ENCODE data around the gene YPEL4. TPM values are rescaled to one million over a fixed set of nuclear protein-coding genes. Genes with fewer than 3 reads are reported as not detected.

Gene YPEL4
- total RNA-seq, 1 donor from 2014 or later: 0.09 TPM

- Histone ChIP-seq H3K79me2 (ENCODE audit: insufficient read depth, low read length) (peaks cover 40% of the 10 kb centered on the region), H3K27ac (ENCODE audit: low read depth, low read length) (peak overlapping the region; percentile 90), H4K20me1 (ENCODE audit: insufficient read depth, low read length) (peaks cover 51% of the 10 kb centered on the region), H3K4me3 (ENCODE audit: insufficient read depth, low read depth, low read length) (peak overlapping the region; percentile 94), H3K4me2 (ENCODE audit: low read length) (peak overlapping the region; percentile 100), H2AFZ (ENCODE audit: low read depth, low read length) (no peak overlapping the region), H3K36me3 (ENCODE audit: insufficient read depth, low read length) (no peaks in the 10 kb centered on the region), H3K4me1 (ENCODE audit: insufficient read depth, low read length) (peaks cover 23% of the 10 kb centered on the region), H3K9ac (ENCODE audit: low read length) (peak overlapping the region; percentile 93), H3K9me3 (ENCODE audit: insufficient read depth, low read depth, low read length) (no peaks in the 10 kb centered on the region), H3K27me3 (ENCODE audit: insufficient read depth, low read length) (peaks cover 5% of the 10 kb centered on the region)
- H3K36me3 Mint-ChIP-seq (ENCODE audit: low read depth, unreplicated experiment): no peaks in the 10 kb centered on the region
- H3K4me1 Mint-ChIP-seq (ENCODE audit: low read depth, unreplicated experiment): peaks cover 29% of the 10 kb centered on the region
- peak overlapping the region; percentile 95 for H3K4me3 Mint-ChIP-seq (ENCODE audit: unreplicated experiment)
- FAIRE-seq: no peak
- no peaks in the 10 kb centered on the region for H3K9me3 Mint-ChIP-seq (ENCODE audit: unreplicated experiment)
- H3K27me3 Mint-ChIP-seq (ENCODE audit: low read depth, unreplicated experiment): peaks cover 4% of the 10 kb centered on the region
- no peak for TF ChIP-seq CTCF (IDR thresholded peaks at IDR 0.05; ENCODE audit: insufficient read depth, low read depth, low read length)
- TF ChIP-seq EZH2 (IDR thresholded peaks at IDR 0.05; ENCODE audit: insufficient read depth, low read length): no peak
- peak overlapping the region; percentile 80 for H3K27ac Mint-ChIP-seq (ENCODE audit: unreplicated experiment)
- DNase-seq (ENCODE audit: low read depth): peak; percentile 51
Measured at GRCh38 chr11:57639321-57640067, 10.2 kb downstream of the YPEL4 start.

- H3K27ac ChIP-seq (ENCODE audit: low read depth, low read length): peak overlapping the region; percentile 90
- H3K36me3 Mint-ChIP-seq (ENCODE audit: low read depth, unreplicated experiment): no peaks in the 10 kb centered on the region
- H3K79me2 ChIP-seq (ENCODE audit: insufficient read depth, low read length): peaks cover 40% of the 10 kb centered on the region
- H3K36me3 ChIP-seq (ENCODE audit: insufficient read depth, low read length): no peaks in the 10 kb centered on the region
- peaks cover 11% of the 10 kb centered on the region for H3K27me3 ChIP-seq (ENCODE audit: insufficient read depth, low read length)
- TF ChIP-seq CTCF (IDR thresholded peaks at IDR 0.05; ENCODE audit: insufficient read depth, low read depth, low read length) (no peak), EZH2 (IDR thresholded peaks at IDR 0.05; ENCODE audit: insufficient read depth, low read length) (no peak)
- FAIRE-seq (no peak), DNase-seq (ENCODE audit: low read depth) (no peak)
- peaks cover 7% of the 10 kb centered on the region for H3K27me3 Mint-ChIP-seq (ENCODE audit: low read depth, unreplicated experiment)
- H3K4me3 Mint-ChIP-seq (ENCODE audit: unreplicated experiment): peak overlapping the region; percentile 95
- H3K4me2 ChIP-seq (ENCODE audit: low read length): peak overlapping the region; percentile 100
- H3K9me3 ChIP-seq (ENCODE audit: insufficient read depth, low read depth, low read length): no peaks in the 10 kb centered on the region
- peaks cover 28% of the 10 kb centered on the region for H3K4me1 Mint-ChIP-seq (ENCODE audit: low read depth, unreplicated experiment)
- H3K4me1 ChIP-seq (ENCODE audit: insufficient read depth, low read length): peaks cover 23% of the 10 kb centered on the region
- peak overlapping the region; percentile 80 for H3K27ac Mint-ChIP-seq (ENCODE audit: unreplicated experiment)
- H3K9me3 Mint-ChIP-seq (ENCODE audit: unreplicated experiment): no peaks in the 10 kb centered on the region
- H2AFZ ChIP-seq (ENCODE audit: low read depth, low read length): peak overlapping the region; percentile 98
- H3K4me3 ChIP-seq (ENCODE audit: insufficient read depth, low read depth, low read length): peak overlapping the region; percentile 94
- peaks cover 45% of the 10 kb centered on the region for H4K20me1 ChIP-seq (ENCODE audit: insufficient read depth, low read length)
- H3K9ac ChIP-seq (ENCODE audit: low read length): peak overlapping the region; percentile 93
Measured at GRCh38 chr11:57638811-57639320, 10.8 kb downstream of the YPEL4 start.
